ENCODE data around the gene GNAQ.

The GNAQ gene

DNA sequence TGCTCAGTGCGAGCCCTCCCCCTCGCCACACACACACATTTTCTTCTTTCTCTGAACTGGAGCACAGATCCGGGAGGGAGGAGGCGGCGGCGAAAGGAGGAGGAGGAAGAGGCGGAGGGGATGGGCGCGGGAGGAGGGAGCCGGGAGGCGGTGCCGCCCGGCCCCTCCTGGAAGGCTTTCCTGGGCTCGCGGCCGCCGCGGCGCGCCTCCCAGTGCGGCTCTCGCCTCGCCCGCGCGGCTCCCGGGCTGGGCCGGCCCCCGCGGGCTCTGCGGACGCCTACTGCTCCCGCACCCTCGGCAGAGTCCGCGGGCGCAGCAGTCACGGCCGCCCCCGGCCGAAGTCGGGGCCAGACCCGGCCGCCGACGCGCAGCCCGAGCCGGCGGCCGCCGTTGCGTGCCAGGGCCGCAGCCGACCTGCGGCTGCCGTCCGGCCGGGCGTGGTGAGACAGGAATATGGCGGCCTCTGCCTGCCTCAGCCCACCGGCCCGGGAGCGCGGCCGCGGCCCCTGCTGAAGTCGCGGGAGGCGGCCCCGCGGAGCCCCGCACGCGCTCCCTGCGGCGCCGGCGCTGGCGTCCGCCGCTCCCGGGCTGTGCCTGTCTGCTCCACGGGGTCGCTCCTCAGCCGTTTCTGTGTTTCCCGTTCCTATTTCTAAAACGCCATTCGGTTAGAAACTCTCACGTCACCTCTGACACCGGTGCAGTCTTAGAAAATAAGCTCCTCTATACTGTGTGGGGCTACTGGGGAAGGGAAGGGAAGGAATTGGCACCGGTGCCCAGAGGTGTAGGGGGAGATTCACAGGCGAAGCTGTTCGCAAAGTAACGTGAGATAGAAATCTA is 500 bp upstream of the GNAQ start:
- DNase-seq, result peak; percentile 82

DNA sequence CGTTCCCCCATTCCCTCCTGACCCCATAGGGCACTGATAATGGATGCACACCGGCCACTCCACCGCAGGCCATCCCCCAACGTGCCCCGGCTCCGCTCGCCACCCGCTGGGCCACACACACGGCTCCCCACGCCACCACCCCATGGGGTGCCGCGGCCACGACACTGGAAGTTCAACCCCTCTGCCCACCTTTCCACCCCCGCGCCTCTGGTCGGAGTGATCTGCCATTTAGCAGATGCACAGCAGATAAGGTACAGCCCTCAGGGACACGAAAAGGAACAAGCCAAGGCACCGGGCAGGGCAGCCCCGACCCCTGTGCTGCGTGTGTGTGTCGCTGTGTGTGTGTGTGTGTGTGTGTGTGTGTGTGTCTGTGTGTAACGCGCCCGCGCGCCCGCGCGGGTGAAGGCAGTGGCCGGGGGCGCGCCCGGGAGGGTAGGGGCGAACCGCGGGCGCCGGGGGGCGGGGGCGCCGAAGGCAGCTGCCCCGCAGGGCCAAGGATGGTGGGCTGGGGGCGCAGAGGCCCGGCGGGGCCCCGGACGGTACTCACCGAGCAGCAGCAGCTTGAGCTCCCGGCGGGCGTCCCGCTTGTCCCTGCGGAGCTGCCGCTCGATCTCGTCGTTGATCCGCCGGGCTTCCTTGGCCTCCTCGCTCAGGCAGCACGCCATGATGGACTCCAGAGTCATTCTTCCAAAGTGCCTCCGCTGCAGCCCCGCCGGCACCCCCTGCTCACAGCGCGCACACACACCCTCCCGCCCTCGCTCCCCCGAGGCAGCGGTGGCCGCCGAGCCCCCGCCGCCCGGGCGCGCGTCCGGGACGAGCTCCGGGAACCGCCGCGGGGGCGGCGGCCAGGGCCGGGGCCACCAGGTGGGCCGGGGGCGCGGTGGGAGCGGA is 813 bp downstream of the GNAQ start:
- peak; percentile 74 for DNase-seq

DNA sequence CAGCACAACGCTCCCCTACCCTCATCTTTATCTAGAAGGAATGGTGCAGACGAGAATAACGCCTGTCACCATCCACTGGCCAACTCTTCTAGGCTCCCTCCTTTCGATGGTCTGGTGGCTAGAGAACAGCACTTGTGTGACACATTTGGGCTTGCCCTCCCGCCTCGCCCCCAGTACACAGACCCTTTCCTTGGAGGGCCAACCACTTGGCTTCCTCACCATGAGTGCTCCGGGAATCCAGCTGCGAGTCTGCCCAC is 1.4 kb downstream of the GNAQ start:
- DNase-seq, result no peak

DNA sequence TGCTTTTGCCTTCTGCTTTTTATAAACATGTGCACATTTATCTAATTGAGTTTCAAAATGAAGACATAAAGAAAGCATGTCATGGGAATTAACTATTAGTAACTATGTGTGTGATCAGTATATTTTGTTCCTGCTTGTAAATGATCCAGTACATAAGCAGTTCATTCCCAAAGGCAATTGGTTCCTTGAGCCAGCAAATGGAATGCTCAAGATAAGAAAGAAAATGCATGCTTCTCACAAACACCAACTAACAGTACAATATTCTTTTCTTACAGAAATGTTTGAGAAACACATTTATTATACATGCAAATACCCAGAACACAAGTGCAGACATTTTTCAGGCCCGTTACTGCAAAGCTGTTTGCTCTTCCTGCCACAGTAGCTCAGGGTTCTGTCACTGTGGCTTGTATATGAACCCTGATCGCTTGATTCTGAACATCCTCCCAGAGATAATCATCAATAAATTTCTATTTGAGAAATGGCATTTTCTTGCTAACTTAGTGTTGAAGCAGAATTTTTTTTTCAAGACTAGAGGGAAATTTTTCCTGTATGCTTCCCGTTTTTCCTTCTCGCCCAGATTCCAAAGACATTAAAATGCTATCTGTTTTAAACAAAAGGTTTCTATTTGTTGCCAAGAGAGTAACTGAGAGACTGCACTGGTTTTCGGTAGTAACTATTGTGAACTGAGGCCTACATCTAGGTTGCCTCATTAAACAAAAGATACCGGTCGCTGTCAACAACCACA is 1.9 kb downstream of the GNAQ start:
- peak; percentile 37 for DNase-seq

DNA sequence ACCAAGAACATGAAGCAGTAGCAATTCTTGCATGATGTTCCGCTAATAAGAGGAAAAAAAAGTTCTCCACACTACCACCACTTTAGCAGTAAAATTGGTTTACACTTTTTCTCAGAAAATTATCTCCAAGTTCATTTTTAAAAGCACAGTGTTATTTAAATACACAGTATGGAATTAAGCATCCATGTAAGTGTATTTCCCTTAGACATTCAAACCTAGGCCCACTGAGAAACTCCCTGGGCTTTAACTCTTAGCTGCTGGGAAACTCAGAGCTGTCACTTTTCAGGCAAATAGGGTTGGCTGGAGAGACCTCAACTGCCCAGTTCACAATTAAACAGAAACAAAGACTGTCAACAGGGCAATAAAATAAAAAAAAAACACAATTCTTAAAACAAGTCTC is 2.7 kb downstream of the GNAQ start:
- no peak for DNase-seq

DNA sequence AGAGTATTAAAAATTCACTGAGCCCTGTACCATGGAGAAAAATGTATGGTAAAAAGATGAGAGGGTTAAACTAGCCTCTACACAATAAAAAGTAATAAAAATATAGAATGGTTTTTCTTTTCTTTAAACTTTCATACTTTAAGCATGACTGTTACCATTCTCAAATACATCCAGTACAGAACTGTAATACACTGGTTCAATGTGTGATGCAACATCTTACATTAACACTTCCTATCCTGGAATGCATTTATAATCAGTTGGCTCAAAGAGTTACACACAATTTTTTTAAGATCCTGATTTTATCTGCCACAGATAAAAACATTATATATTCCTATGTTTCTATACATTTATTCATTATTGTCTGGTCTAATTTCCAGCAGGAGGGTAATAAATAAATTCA is 4.7 kb downstream of the GNAQ start:
- DNase-seq, result no peak

DNA sequence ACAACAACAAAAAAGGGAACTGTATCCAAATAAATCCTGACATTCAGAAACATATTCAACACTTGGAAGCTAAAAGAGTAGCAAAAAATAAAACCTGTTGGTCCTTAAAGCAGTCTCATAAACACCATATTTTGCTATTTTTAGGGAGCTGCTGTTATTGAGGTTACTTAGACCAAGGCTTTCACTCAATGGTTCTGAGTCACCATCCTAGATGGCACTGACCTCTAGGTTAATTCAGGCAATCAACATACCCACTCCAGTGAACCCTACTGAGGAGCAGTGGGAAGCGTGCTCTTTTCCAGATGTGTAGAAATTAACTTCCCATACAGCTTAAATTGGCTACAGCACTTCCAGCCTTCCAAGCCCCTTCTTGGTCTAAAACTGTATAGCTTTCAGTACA is 5.2 kb downstream of the GNAQ start:
- DNase-seq, result no peak

DNA sequence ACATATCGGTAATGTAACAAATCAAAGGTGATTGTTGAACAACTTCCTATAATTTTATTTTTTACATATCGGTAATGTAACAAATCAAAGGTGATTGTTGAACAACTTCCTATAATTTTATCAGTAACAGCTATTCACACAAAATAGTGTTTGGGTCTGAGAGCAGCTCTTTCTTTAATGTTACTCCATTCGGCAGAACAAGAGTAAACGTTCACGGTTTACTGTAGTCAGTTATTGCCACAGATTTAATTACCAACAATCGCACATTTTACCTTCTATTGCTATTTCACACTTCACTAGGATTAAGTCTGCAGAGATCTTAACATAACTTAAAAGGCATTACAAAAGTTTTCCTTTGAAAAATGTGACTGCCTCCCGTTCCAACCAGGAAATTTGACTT is 6.4 kb downstream of the GNAQ start:
- no peak for DNase-seq

DNA sequence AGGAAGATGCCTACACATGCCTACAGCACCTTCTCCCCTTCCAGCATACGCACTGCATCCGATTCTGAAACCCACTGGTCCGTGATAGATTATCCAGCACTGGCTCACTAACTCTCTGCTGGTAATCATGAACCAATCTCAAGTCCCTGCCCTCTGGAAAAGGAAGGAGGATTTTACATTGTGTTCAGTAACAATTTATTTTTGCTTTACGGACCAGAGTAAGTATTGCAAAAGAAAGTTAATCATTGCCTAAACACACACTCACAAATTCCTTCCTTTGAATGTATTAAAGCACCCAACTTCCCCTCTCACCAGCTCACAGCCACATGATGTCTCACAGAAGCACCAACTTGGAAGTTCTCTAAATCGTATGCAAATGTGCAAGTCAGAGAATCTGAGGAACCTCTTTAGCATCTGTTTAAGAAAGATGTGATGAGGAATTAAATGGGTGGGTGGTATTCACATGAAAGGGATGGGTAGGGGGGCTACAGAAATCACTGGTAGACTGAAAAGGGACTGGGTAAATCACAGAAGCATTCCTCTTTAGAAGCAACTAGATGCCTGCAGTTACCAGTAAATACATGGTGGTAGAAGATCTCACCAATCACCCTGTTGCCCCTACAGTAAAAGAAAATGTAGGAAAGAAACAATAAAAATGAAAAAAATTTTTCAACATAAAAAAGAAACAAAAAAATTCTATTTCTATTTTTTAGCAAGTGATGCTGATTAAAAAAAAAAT is 8.4 kb downstream of the GNAQ start:
- DNase-seq, result no peak

DNA sequence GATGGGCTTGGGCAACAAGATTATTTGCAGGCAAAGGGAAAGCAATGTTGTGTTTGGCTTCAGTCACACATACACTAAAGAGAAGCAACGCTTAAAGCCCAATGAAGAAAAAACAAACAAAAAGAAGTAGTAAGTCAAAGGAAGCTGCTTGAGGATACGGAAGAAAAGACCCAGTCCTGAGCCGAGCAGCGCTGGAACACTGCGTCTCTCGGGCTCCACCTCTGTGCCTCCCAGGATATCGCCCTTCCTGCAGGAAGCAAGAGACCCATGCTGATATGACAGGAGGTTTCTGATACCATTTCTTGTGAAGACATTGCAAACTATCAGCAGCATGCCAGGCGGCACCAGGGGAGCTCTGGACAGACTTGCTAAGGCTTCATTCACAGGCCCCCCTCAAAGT is 9.9 kb downstream of the GNAQ start:
- no peak for DNase-seq

DNA sequence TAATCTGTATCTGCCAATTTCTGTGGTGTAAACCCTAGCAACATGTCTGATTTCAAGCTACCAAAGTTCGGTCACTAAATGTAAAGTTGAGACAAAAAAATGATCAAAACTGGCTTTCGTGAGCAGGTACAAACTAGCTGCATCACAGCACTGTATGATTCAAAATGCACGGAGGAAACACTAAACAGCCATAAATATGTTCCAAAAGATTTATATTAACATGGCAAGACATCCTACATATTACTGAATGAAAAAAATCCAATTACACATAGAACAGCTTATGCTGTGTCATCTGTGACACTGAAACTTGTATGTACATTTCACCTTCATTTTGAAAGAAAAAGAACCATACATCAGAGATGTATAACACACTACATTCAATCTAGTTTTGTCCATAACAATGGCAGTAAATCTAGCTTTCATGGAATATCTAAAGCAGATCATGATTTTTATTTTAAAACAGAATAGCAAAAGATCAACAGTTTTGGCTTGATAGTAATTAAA is 14.4 kb downstream of the GNAQ start:
- DNase-seq, result no peak

DNA sequence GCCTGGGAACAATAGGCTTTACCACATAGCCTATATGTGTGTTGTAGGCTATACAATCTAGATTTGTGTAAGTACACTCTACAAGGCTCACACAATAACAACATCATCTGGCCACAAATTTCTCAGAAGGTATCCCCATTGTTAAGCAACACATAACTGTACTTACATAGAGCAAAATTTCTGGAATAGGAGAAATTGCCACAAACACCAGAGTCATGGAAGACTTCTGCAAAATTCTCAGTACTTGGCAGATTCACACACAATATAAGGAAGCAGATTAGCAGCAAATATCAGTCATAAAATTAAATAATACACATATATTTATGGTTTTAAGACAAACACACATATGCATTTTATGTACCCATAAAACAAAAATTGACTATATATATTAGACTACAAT is 16.4 kb downstream of the GNAQ start:
- no peak for DNase-seq

DNA sequence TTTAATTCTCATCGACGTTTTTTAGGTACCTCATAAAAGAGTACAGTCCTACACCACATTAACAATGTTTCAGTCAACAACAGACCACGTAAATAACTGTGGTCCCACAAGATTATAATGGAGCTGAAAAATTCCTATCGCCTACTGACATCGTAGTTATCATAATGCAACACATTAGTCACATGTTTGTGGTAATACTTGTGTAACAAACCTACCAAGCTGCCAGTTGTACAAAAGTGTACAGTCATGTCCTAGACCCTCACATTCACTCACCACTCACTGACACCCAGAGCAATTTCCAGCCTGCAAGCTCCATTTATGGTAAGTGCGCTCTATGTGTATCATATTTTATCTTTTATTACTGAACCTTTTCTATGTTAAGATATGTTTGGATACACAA is 16.8 kb downstream of the GNAQ start:
- no peak for DNase-seq

DNA sequence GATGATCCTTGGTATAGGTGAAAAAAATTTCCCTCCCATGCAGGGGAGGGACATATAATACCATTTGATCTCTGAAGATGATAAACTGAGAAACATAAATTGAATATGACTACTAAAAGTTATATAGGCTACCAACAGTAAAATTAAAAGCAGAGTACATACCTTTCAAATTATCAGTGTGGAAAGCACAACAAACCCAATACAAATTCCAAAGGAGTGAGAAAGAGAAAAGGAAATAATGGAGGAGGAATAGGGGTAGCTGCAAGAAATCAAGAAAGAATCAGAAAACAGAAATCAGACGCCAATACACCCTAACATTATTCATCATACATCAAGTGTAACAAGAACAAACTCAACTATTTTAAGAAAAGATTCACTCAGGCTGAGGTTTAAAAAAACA is 17.7 kb downstream of the GNAQ start:
- no peak for DNase-seq

DNA sequence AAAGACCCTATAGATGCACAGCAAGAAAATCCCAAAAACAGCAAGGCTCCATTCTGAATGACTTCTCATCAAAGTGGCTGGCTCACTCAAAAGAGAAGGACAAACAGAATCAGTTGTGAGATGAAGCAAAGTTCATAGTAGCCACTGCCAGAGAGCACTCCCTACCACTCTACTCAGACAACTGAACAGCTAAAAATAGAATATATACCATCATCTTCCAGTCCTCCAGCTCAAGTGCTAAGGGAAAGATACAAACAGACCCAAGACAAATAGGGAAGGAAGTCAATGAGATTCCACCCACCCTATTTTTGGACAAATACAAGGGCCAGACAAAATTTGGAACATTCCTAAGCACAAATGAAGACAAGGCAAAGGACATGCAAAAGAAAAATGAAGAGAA is 20.6 kb downstream of the GNAQ start:
- DNase-seq, result no peak

DNA sequence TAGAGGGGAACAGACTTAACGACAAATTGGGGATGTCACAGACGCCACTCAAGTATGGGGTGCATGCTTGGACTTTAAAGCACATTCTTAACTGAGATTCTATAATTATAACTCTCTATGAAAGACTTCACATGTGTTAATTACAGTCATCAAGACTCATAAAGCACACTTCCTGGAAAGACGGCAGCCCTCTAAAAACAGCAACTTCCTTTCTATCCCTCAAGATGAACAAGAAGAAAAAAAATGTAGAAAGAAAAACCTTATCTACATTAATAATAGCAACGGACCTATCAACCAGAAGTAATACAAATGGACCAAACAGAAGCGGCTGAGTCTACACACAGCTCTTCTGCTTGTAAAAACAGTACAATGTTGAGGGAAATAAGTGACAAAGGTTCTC is 21.2 kb downstream of the GNAQ start:
- peak; percentile 14 for DNase-seq

DNA sequence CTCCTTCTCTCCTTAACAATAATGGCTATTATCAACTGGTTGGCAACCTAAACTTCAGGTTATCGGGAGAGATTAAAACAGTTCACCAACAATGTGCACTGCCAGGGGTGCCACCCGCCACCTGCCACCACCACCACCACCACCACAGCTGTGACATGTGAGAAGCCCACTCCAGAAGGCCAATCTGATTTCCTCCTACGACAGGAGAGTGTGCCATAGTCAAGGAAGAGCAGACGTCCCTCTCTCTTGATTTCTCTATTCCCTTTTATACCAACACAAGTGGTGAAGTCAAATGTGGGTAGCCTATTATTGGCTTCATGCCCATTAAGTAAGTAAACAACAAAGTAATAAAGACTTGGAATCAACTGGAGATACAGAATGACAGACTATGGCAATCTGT is 22.4 kb downstream of the GNAQ start:
- DNase-seq, result no peak

DNA sequence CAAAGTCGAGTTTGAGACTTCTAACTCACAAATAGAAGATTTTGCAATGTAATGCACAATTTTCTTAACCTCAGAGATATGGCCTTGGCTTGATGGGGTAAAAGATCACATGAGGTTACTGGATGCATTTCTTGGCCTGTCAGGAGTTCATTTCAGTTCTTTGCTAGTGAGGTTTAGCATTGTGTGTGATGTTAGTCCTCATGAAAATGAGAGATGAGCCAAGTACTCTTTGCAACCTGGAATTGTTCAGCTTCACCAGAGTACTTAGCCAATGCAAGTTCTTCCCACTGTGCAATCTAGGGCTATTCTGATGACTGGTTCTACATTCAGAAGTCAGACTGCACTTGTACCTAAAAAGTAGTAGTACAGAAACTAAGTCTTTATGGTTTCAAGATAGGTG is 24.9 kb downstream of the GNAQ start:
- DNase-seq, result no peak

DNA sequence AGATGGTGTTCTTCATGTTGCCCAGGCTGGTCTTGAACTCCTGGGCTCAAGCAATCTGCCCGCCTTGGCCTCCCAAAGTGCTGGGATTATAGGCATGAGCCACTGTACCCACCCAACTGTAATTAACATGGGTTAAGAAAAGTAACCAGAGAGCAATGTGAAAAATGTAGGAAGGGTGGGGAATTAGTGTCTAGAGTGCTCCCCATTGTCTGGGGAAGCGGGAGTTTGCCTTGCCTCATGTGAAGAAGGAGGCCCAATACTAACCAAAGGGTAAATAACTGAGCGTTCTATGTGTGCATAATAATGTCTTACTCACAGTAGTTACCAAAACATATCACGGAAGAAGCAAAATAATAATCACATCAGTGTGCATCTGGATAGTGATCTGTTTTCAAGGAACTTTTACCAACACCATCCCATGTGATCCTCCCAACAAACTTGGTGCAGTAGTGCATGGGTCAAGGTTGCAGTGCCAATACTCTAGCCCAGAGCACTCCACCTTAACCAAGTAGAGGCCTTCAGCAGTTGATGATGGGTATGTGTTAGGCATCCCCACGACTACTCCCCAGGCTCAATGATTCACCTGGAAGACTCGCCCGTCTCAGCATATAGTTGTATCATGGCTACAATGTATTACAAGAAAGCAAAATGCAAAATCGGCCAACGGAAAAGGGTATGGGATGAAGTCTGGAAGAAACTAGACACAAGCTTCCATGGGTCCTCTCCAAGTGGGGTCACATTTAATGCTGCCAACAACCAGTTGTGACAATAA is 26.2 kb downstream of the GNAQ start:
- no peak for DNase-seq

DNA sequence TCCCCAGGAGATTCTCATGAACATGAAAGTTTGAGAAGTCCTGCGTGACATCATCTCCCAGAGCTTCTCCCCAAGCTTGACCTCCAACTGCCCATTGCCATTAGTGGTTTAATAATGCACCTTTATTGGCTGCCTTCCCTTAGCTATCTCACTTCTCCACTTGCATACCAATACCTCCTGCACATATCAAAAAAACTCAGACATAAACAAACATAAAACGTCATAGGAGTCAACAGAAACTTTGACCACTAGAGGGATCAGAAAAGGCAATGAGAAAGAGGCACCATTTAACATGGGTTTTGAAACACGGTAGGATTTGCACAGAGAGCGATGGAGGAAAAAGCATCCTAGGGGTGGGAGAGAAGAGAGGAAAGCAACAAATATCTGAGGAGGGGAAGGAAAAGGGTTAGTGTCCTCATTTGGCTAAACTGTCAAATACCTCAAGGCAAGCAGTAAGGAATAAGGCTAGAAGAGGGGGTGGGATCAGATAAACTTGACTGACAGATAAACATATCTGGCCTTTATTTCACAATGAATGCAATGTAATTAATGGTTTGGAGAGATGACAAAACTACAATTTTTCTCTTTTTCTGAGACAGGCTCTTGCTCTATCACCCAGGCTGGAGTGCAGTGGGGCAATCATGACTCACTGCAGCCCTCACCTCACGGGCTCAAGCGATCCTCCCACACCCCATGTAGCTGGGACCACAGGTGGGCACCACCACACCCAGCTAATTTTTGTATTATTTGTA is 27.0 kb downstream of the GNAQ start:
- DNase-seq, result peak; percentile 34

DNA sequence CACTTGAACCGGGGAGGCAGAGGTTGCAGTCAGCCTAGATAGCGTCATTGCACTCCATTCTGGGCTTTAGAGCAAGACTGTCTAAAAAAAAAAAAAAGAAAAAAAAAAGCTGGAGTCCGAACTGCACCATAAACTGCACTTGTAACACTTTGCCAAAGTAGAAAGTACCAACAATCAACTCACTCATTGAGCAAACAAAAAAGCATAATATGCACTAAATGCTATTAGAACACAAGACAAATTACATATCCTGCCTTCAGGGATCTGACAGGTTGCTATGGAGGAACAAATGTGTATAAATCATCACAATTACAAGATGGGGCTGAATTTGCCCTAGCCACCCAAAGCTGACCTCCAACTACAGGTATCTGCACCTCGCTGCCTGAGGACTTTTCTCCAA is 27.9 kb downstream of the GNAQ start:
- DNase-seq, result no peak

Data from CD4-positive, alpha-beta T cell treated with Interleukin-17A for 1 hour (primary cell).